GM23248 (cell line): Measurements from ENCODE around the gene HSPBAP1. TPM values are rescaled to one million over a fixed set of nuclear protein-coding genes. Genes with fewer than 3 reads are reported as not detected.

Experiments
- DNase-seq: peaks from one replicate; pipeline ENCODE4 v3.0.0-alpha.2; 2015
- H2AFZ ChIP-seq: fragments of 200-600 bp; sonication (generic); 2 replicates; pipeline ENCODE4 v1.6.1; 2016; ENCODE audit warnings: antibody characterized with exemption
- H3F3A ChIP-seq: fragments of 200-600 bp; sonication (generic); 2 replicates; pipeline ENCODE4 v1.6.1; 2016; ENCODE audit warnings: mild to moderate bottlenecking, antibody characterized with exemption, mixed run types; ENCODE audit not compliant: insufficient read depth
- H3K27ac ChIP-seq: fragments of 200-600 bp; sonication (generic); 2 replicates; pipeline ENCODE4 v1.5.1; 2016; ENCODE audit warnings: mild to moderate bottlenecking
- H3K27me3 ChIP-seq: fragments of 200-600 bp; sonication (generic); replicated peaks from 2 replicates; pipeline ENCODE4 v1.6.1; 2016; ENCODE audit warnings: mild to moderate bottlenecking; ENCODE audit not compliant: insufficient read depth
- H3K36me3 ChIP-seq: fragments of 200-600 bp; sonication (generic); 2 replicates; pipeline ENCODE4 v1.6.1; 2016; ENCODE audit warnings: low read depth, mild to moderate bottlenecking
- H3K4me1 ChIP-seq: fragments of 200-600 bp; sonication (generic); 2 replicates; pipeline ENCODE4 v1.6.1; 2016; ENCODE audit warnings: mild to moderate bottlenecking; ENCODE audit not compliant: insufficient read depth
- H3K4me2 ChIP-seq: fragments of 200-600 bp; sonication (generic); one replicate; pipeline ENCODE4 v1.6.1; 2016; ENCODE audit warnings: mild to moderate bottlenecking; ENCODE audit not compliant: unreplicated experiment
- H3K4me3 ChIP-seq: fragments of 200-600 bp; sonication (generic); 2 replicates; pipeline ENCODE4 v1.5.1; 2016; ENCODE audit warnings: mild to moderate bottlenecking
- H3K79me2 ChIP-seq: fragments of 200-600 bp; sonication (generic); 2 replicates; pipeline ENCODE4 v1.6.1; 2016; ENCODE audit warnings: mild to moderate bottlenecking; ENCODE audit not compliant: insufficient read depth
- H3K9ac ChIP-seq: fragments of 200-600 bp; sonication (generic); 2 replicates; pipeline ENCODE4 v1.6.1; 2016; ENCODE audit warnings: mild to moderate bottlenecking
- H3K9me2 ChIP-seq: fragments of 200-600 bp; sonication (generic); 2 replicates; pipeline ENCODE4 v1.6.1; 2016; ENCODE audit warnings: mixed run types, mild to moderate bottlenecking, moderate library complexity; ENCODE audit not compliant: insufficient read depth
- H3K9me3 ChIP-seq: fragments of 200-600 bp; sonication (generic); one replicate; pipeline ENCODE4 v1.6.1; 2017; ENCODE audit warnings: low read depth
- H4K20me1 ChIP-seq: fragments of 200-600 bp; sonication (generic); 2 replicates; pipeline ENCODE4 v1.6.0; 2016; ENCODE audit not compliant: insufficient read depth
- EZH2 ChIP-seq: fragments of 200-600 bp; sonication (generic); IDR thresholded peaks from 2 replicates; pipeline ENCODE4 v1.6.1; 2018; ENCODE audit warnings: antibody characterized with exemption, mild to moderate bottlenecking; ENCODE audit not compliant: insufficient read depth, poor library complexity, severe bottlenecking
- EZH2phosphoT487 ChIP-seq: fragments of 200-600 bp; sonication (generic); IDR thresholded peaks from 2 replicates; pipeline ENCODE4 v1.6.1; 2018; ENCODE audit warnings: antibody characterized with exemption, moderate library complexity, mild to moderate bottlenecking, low read depth; ENCODE audit not compliant: insufficient read depth
- WGBS, 2 experiments: methylation state at CpG; one replicate each; pipeline ENCODE4 v1.1.6; 2015 to 2017; ENCODE audit warnings: low lambda C conversion rate in 2 of 2, low coverage in 1 of 2; ENCODE audit errors: missing lambda C conversion rate in 2 of 2; 5-methylcytosine and 5-hydroxymethylcytosine counted together
- in situ Hi-C: fragments of 300-500 bp; cut with MboI; formaldehyde crosslinking; loops from 2 replicates; pipeline ENCODE4 v1.15.0; 2020
- polyA plus RNA-seq: library from polyadenylated mRNA; unstranded; fragments of >200 nt; fragmentation: Nextera tagmentation; extraction: Ambion mirVana; gene quantifications from 2 replicates; pipeline ENCODE4 v1.2.1, GENCODE V29; 2016
- total RNA-seq: library from RNA; depleted of rRNA; stranded (reverse); fragments of >200 nt; shearing (Covaris generic); gene quantifications from 2 replicates; pipeline ENCODE4 v1.2.3, GENCODE V29; 2014

The HSPBAP1 gene
- total and polyA plus RNA-seq, 2 experiments from 2014 or later = 4.0 to 4.3 TPM

DNA sequence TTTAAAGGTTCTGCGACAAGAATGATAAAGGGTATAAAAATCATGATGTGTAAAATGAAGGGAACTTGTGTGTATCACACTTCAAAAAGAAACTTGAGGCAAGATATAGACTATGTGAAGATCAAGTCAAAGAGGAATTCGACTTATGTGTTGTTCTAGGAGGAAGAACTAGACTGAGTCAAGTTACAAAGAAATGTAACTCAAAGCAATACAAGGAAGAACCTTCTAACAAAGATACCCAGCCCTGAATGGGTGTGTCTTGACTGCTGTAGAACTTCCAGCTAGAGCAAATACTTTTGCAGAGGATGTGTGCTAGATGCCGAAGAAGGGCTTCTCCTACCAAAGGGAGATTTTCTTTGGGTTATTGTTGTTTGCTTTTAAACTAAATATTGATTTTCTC is 3.7 kb upstream of the HSPBAP1 start:
- Histone ChIP-seq H3K27me3 (no peaks in the 10 kb centered on the region), H3K9me2 (no peaks in the 10 kb centered on the region), H4K20me1 (no peaks in the 10 kb centered on the region; the same call in 1 of the 2 replicates), H3K36me3 (no peaks in the 10 kb centered on the region), H3K4me2 (no peak overlapping the region), H3K4me1 (peaks cover 14% of the 10 kb centered on the region), H3K9me3 (no peaks in the 10 kb centered on the region), H3K79me2 (peaks cover 30% of the 10 kb centered on the region), H3K4me3 (no peak overlapping the region), H3K9ac (no peak overlapping the region), H3F3A (peaks cover 5% of the 10 kb centered on the region; the same call in 1 of the 2 replicates), H2AFZ (no peak overlapping the region), H3K27ac (no peak overlapping the region)
- no peak for DNase-seq
- no peak for TF ChIP-seq EZH2phosphoT487
- TF ChIP-seq EZH2 = no peak
- WGBS, 2 experiments = 98 to 100% methylated on average over 3 of the region's 3 CpGs
- in situ Hi-C loops = no loop called here

DNA sequence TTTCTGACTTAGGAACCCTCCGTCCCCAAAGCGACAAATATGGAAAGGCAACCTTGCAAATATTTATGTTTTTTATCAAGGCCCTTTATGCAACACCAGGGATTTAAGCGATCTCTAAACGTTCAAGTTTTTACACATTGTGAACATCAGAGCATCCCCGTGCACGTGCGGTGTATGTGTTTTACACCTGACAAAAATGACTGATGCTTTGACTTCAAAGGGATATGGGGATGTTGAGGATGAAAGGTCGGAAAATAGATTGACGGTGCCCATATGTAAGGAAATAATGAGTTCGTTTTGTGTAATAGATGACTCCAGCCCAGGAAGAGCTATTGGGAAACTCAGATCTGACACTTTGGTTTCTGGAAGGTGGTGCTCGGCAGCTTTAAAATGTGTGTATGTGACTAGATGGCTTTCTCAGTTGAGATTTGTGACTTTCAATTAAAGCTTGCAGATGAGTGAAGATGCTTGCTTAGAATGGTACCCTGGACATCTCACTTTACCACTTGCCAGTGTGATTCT is 2.1 kb upstream of the HSPBAP1 start:
- Histone ChIP-seq H3K4me3 (peak overlapping the region; percentile 84), H3K9me3 (no peaks in the 10 kb centered on the region), H3K9ac (peak overlapping the region; percentile 90), H3F3A (peaks cover 5% of the 10 kb centered on the region; the same call in 1 of the 2 replicates), H3K79me2 (peaks cover 23% of the 10 kb centered on the region), H3K36me3 (no peaks in the 10 kb centered on the region), H3K4me2 (peak overlapping the region; percentile 86), H3K4me1 (peaks cover 14% of the 10 kb centered on the region), H3K27me3 (no peaks in the 10 kb centered on the region), H2AFZ (peak overlapping the region; percentile 98), H3K27ac (peak overlapping the region; percentile 95), H4K20me1 (no peaks in the 10 kb centered on the region; the same call in 1 of the 2 replicates), H3K9me2 (no peaks in the 10 kb centered on the region)
- DNase-seq = peak; percentile 40
- in situ Hi-C loops = no loop called here
- TF ChIP-seq EZH2phosphoT487 (no peak), EZH2 (no peak)
- WGBS, 2 experiments = 9 to 12% methylated on average over 11 of the region's 11 CpGs

DNA sequence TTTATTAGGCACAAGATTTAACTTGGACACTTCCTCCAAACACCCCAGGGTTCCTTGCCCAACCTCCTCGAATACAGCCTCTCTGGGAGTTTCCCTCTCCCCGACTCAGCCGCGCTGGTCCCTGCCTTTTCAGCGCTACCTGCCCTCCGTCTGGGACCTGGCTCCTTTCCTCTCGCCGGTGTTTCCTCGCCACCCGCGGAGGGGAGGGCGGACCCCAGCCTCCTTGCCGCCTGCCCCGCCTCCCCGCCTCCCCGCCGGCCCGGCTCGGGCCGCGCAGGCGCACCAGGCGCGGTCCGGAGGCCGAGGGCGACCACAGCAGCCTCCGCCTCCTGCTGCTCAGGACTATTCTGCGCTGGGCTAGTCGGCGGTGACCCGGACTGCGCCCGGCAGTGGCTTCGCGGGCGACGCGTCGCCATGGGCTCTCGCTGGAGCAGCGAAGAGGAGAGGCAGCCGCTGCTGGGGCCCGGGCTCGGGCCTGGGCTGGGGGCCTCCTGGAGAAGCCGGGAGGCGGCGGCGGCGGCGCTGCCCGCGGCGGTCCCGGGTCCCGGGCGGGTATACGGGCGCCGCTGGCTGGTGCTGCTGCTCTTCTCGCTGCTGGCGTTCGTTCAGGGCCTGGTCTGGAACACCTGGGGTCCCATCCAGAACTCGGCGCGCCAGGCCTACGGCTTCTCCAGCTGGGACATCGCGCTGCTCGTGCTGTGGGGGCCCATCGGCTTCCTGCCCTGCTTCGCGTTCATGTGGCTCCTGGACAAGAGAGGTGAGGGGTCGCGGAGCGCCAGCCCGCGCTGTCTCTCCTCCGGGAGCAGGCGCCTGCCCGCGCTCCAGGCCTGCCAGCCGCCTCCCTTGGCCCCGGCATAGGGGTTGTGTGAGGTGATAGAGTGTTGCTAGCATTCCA is 1.4 kb upstream of the HSPBAP1 start, which contains the start of gene SLC49A4:
Gene SLC49A4, plus strand, starts transcription at position 291 of the 895 bp plus-strand sequence. Its CDS starts 124 bp downstream, at position 415.
- peak within 1 kb of the TSS; percentile 90 for H3K9ac ChIP-seq
- H3K4me2 ChIP-seq = peak within 1 kb of the TSS; percentile 86
- TF ChIP-seq EZH2 = no peak
- TF ChIP-seq EZH2phosphoT487 = no peak
- H3K9me2 ChIP-seq = no peaks in the 10 kb centered on the region
- peak; percentile 86 for DNase-seq
- peaks cover 14% of the 10 kb centered on the region for H3K4me1 ChIP-seq
- in situ Hi-C loops = no loop called here
- H3K36me3 ChIP-seq = no peaks in the 10 kb centered on the region
- peaks cover 23% of the 10 kb centered on the region for H3K79me2 ChIP-seq
- WGBS, 2 experiments = 0 to 2% methylated on average over 59 to 74 of the region's 84 CpGs
- H3K27ac ChIP-seq = peak within 1 kb of the TSS; percentile 95
- H4K20me1 ChIP-seq = no peaks in the 10 kb centered on the region; the same call in 1 of the 2 replicates
- H3K27me3 ChIP-seq = no peaks in the 10 kb centered on the region
- H3K4me3 ChIP-seq = peak within 1 kb of the TSS; percentile 84
- peak within 1 kb of the TSS; percentile 98 for H2AFZ ChIP-seq
- H3F3A ChIP-seq = peaks cover 5% of the 10 kb centered on the region; the same call in 1 of the 2 replicates
- H3K9me3 ChIP-seq = no peaks in the 10 kb centered on the region

DNA sequence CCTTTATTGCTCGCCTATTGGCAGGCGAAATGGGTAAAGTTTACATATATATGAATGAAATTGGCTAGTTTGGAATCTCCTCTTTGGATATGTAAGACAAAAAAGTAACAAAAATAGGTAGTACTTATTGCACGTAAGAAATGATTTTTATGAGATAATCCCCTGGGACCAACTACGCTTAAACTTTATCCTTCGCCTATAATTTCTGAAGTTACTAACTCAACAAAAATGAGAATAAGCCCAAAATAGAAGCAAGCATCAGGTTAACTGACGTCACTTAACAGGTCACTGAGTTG is 800 bp upstream of the HSPBAP1 start:
- Histone ChIP-seq H2AFZ (peak overlapping the region; percentile 98), H3K27me3 (no peaks in the 10 kb centered on the region), H3K4me3 (peak overlapping the region; percentile 84), H3K4me2 (peak overlapping the region; percentile 86), H3F3A (peaks cover 5% of the 10 kb centered on the region; the same call in 1 of the 2 replicates), H3K9ac (peak overlapping the region; percentile 90), H3K4me1 (peaks cover 14% of the 10 kb centered on the region), H4K20me1 (no peaks in the 10 kb centered on the region; the same call in 1 of the 2 replicates), H3K27ac (peak overlapping the region; percentile 95), H3K79me2 (peaks cover 20% of the 10 kb centered on the region), H3K9me2 (no peaks in the 10 kb centered on the region), H3K36me3 (no peaks in the 10 kb centered on the region), H3K9me3 (no peaks in the 10 kb centered on the region)
- TF ChIP-seq EZH2 (no peak), EZH2phosphoT487 (no peak)
- in situ Hi-C loops = no loop called here
- WGBS, 2 experiments = 1 to 3% methylated on average over 6 of the region's 6 CpGs
- DNase-seq = no peak
